ENCODE measurements around the gene CDR2. TPM values are rescaled to one million over a fixed set of nuclear protein-coding genes. Genes with fewer than 3 reads are reported as not detected.

The CDR2 gene
- total and polyA plus RNA-seq, 2 of the 13 experiments (the other 11 are each of a cell fraction or from before 2014, with no cell fraction given), result 59.0 to 78.9 TPM

GRCh38 chr16:22342082-22342481 is 32.3 kb downstream of the CDR2 start (continued):
- no peak for TF ChIP-seq KIAA2018 (CRISPR knock-in tag; IDR thresholded peaks at IDR 0.05; ENCODE audit: borderline replicate concordance)

GRCh38 chr16:22340945-22341344 is 33.5 kb downstream of the CDR2 start:
- no peak overlapping the region for H3K4me2 ChIP-seq (ENCODE audit: low read depth, low read length)
- H3K9ac ChIP-seq (ENCODE audit: insufficient read depth, low read depth, low read length), result no peak overlapping the region
- intact Hi-C loops (cut with micrococcal nuclease; ENCODE audit: unreplicated experiment), result no loop called here
- DNase-seq (ENCODE audit: low spot score), result no peak
- in situ Hi-C loops (cut with HindIII; ENCODE audit: extremely low pct_ligation_motif_present, low pct_unique_long_range_greater_than_20kb), result loop anchor here (25.0 kb wide), 2 partner anchors 779 to 1179 kb away; partner anchors contain the start of genes DNAH3 and LDAF1
- H3K4me1 ChIP-seq (ENCODE audit: insufficient read depth, low read length), result no peaks in the 10 kb centered on the region
- H3K4me3 ChIP-seq (replicated peaks in 1 of 3; ENCODE audit: insufficient read depth in 1 of 3, low read depth in 2 of 3, low read length in 3 of 3), result no peak overlapping the region
- peaks cover 13% of the 10 kb centered on the region for H3K9me3 ChIP-seq (ENCODE audit: low read length)
- CTCF ChIA-PET (ENCODE audit: low intra/inter-chr PET ratio, low total read pairs), result no interaction called here
- peak; percentile 32; the same call in 1 of the 3 replicates for ATAC-seq
- no peaks in the 10 kb centered on the region for H3K27me3 ChIP-seq (ENCODE audit: control insufficient read depth in 1 of 2, insufficient read depth in 2 of 2, low read length in 2 of 2)
- peaks cover 6 to 21% of the 10 kb centered on the region in 2 experiments; a peak in 4 of 5 replicates for H3K36me3 ChIP-seq (replicated peaks in 1 of 2; ENCODE audit: control insufficient read depth in 1 of 2, insufficient read depth in 2 of 2, low read length in 2 of 2)
- no TSS peak for BruUV-seq (replicated peaks)
- POLR2A ChIA-PET, result no interaction called here
- no peaks in the 10 kb centered on the region for H3K79me2 ChIP-seq (ENCODE audit: insufficient read depth, low read length)
- FAIRE-seq, result no peak
- H2AFZ ChIP-seq (ENCODE audit: low read length), result no peak overlapping the region
- H3K27ac ChIP-seq (ENCODE audit: extremely low read length, insufficient read depth, low read length), result no peak overlapping the region
- H4K20me1 ChIP-seq (ENCODE audit: insufficient read depth, low read length), result no peaks in the 10 kb centered on the region
- TF ChIP-seq ZUFSP (CRISPR knock-in tag; IDR thresholded peaks at IDR 0.05; ENCODE audit: borderline replicate concordance) (no peak), ZNF792 (CRISPR knock-in tag; IDR thresholded peaks at IDR 0.05) (no peak), CENPT (CRISPR knock-in tag; IDR thresholded peaks at IDR 0.05; ENCODE audit: low read depth) (no peak), ASH2L (IDR thresholded peaks at IDR 0.05; ENCODE audit: insufficient read length, low read depth, low read length) (no peak), ZNF607 (CRISPR knock-in tag; IDR thresholded peaks at IDR 0.05; ENCODE audit: borderline replicate concordance) (no peak), PHB2 (IDR thresholded peaks at IDR 0.05; ENCODE audit: partially characterized antibody) (no peak), SCMH1 (CRISPR knock-in tag; IDR thresholded peaks at IDR 0.05; ENCODE audit: borderline replicate concordance) (no peak), HINFP (CRISPR knock-in tag; IDR thresholded peaks at IDR 0.05; ENCODE audit: low read depth) (no peak), ZNF382 (CRISPR knock-in tag; IDR thresholded peaks at IDR 0.05; ENCODE audit: borderline replicate concordance) (no peak), SMAD1 (CRISPR knock-in tag; IDR thresholded peaks at IDR 0.05; ENCODE audit: borderline replicate concordance, low read depth) (no peak)

Data from HepG2 (cell line).